HepG2 (cell line): ENCODE results near the gene TMEM182. TPM values are rescaled to one million over a fixed set of nuclear protein-coding genes. Genes with fewer than 3 reads are reported as not detected.

ENCODE experiments used
- ARID5B ChIP-seq: IDR thresholded peaks from 2 replicates; pipeline ENCODE4 v1.4.0; 2020; ENCODE audit warnings: mild to moderate bottlenecking, missing genetic modification reagents
- BRF2 ChIP-seq: sonication (generic); formaldehyde crosslinking; IDR thresholded peaks from 2 replicates; pipeline ENCODE4 v1.8.1; 2022; ENCODE audit warnings: mild to moderate bottlenecking, missing genetic modification reagents
- CCDC6 ChIP-seq: sonication (generic); formaldehyde crosslinking; IDR thresholded peaks from 2 replicates; pipeline ENCODE4 v1.8.1; 2022; ENCODE audit warnings: mild to moderate bottlenecking, missing genetic modification reagents, moderate library complexity
- CEBPB ChIP-seq: IDR thresholded peaks from 2 replicates; pipeline ENCODE4 v1.6.1; 2011; ENCODE audit warnings: low read depth, low read length, improper control_type of control experiment, borderline replicate concordance
- CENPBD1 ChIP-seq: sonication (generic); formaldehyde crosslinking; IDR thresholded peaks from 2 replicates; pipeline ENCODE4 v1.8.0; 2022; ENCODE audit warnings: missing genetic modification reagents, low read depth, mild to moderate bottlenecking, borderline replicate concordance
- CENPT ChIP-seq: sonication (generic); formaldehyde crosslinking; IDR thresholded peaks from 2 replicates; pipeline ENCODE4 v1.8.0; 2022; ENCODE audit warnings: low read depth, mild to moderate bottlenecking, moderate library complexity, missing genetic modification reagents
- CSRNP2 ChIP-seq: sonication (generic); formaldehyde crosslinking; conservative IDR thresholded peaks from 2 replicates; pipeline ENCODE4 v1.8.0; 2022; ENCODE audit warnings: low read depth, missing genetic modification reagents
- GATAD2A ChIP-seq: IDR thresholded peaks from 2 replicates; pipeline ENCODE4 v1.6.1; 2016
- MAX ChIP-seq: IDR thresholded peaks from 2 replicates; pipeline ENCODE4 v1.6.1; 2012; ENCODE audit warnings: inconsistent platforms
- NCOA1 ChIP-seq: sonication (generic); formaldehyde crosslinking; IDR thresholded peaks from 2 replicates; pipeline ENCODE4 v1.9.0; 2021; ENCODE audit warnings: missing genetic modification reagents
- RAD21 ChIP-seq: fragments of 450-650 bp; formaldehyde crosslinking; IDR thresholded peaks from 2 replicates; pipeline ENCODE4 v1.5.0; 2020; ENCODE audit warnings: mild to moderate bottlenecking
- SNRNP70 ChIP-seq: fragments of 200-400 bp; formaldehyde crosslinking; IDR thresholded peaks from 2 replicates; pipeline ENCODE4 v1.6.1; 2017; ENCODE audit warnings: mild to moderate bottlenecking, low read depth, low read length, moderate library complexity
- U2AF1 ChIP-seq: fragments of 200-400 bp; formaldehyde crosslinking; optimal IDR thresholded peaks from 2 replicates; pipeline ENCODE3; 2017; ENCODE audit warnings: mild to moderate bottlenecking, low read depth, low read length
- ZBTB46 ChIP-seq: sonication (generic); formaldehyde crosslinking; IDR thresholded peaks from 2 replicates; pipeline ENCODE4 v1.4.0; 2020; ENCODE audit warnings: mild to moderate bottlenecking, missing genetic modification reagents, borderline replicate concordance
- ZHX1 ChIP-seq: sonication (generic); formaldehyde crosslinking; IDR thresholded peaks from 2 replicates; pipeline ENCODE4 v1.8.1; 2022; ENCODE audit warnings: low read depth, mild to moderate bottlenecking, missing genetic modification reagents
- ZNF605 ChIP-seq: sonication (generic); formaldehyde crosslinking; IDR thresholded peaks from 2 replicates; pipeline ENCODE4 v1.8.0; 2022; ENCODE audit warnings: mild to moderate bottlenecking, missing genetic modification reagents
- ZNF850 ChIP-seq: sonication (generic); formaldehyde crosslinking; conservative IDR thresholded peaks from 2 replicates; pipeline ENCODE4 v1.9.0; 2021; ENCODE audit warnings: mild to moderate bottlenecking, missing genetic modification reagents
- ZSCAN20 ChIP-seq: sonication (generic); formaldehyde crosslinking; IDR thresholded peaks from 2 replicates; pipeline ENCODE4 v1.4.0; 2020; ENCODE audit warnings: missing genetic modification reagents, mild to moderate bottlenecking, borderline replicate concordance
- polyA plus RNA-seq, 8 experiments: library from polyadenylated mRNA; depleted of rRNA in 3 of 8; stranded (reverse) in 7 of 8; unstranded in 1 of 8; fragments of >200 nt; fragmentation: Illumina TruSeq in 4 of 8; extraction: Trizol in 4 of 8; gene quantifications; 2 replicates each; pipeline versions ENCODE4 v1.2.1 to v1.2.3, GENCODE V29; 2011 to 2016; ENCODE audit warnings: low read depth in 4 of 8, missing spikeins in 1 of 8, mixed read lengths in 1 of 8; ENCODE audit not compliant: insufficient read depth in 1 of 8
- total RNA-seq, 5 experiments: library from RNA; depleted of rRNA; stranded (reverse); fragments of >200 nt; fragmentation: Illumina TruSeq; extraction: Trizol; gene quantifications; 2 replicates each; pipeline ENCODE4 v1.2.3, GENCODE V29; 2016; ENCODE audit warnings: low read depth in 1 of 5

Gene TMEM182
- total and polyA plus RNA-seq, 2 of the 13 experiments (the other 11 are each of a cell fraction or from before 2014, with no cell fraction given): 8.7 to 8.9 TPM

GRCh38 chr2:102724016-102724490 lies 37.8 kb upstream of the TMEM182 start (continued):
- TF ChIP-seq ZBTB46 (CRISPR knock-in tag): no peak
- TF ChIP-seq CCDC6 (CRISPR knock-in tag): peak; percentile 92
- TF ChIP-seq ZHX1 (CRISPR knock-in tag): peak; percentile 71; the same call in 1 of the 2 replicates
- TF ChIP-seq NCOA1: no peak
- TF ChIP-seq BRF2 (CRISPR knock-in tag): peak; percentile 80; the same call in 1 of the 2 replicates
- no peak for TF ChIP-seq CENPT (CRISPR knock-in tag)
- TF ChIP-seq GATAD2A (CRISPR knock-in tag): peak; percentile 99
- no peak for TF ChIP-seq CENPBD1 (CRISPR knock-in tag)
- no peak for TF ChIP-seq SNRNP70
- peak; percentile 39 for TF ChIP-seq RAD21 (CRISPR knock-in tag)
- no peak for TF ChIP-seq ZNF850 (CRISPR knock-in tag)
- no peak for TF ChIP-seq CEBPB
- TF ChIP-seq ZNF605 (CRISPR knock-in tag): no peak
- TF ChIP-seq U2AF1: no peak
- no peak; the same call in 1 of the 2 replicates for TF ChIP-seq MAX
- TF ChIP-seq CSRNP2 (CRISPR knock-in tag): no peak
- 0 out of 2 replicates have a peak, but pooled peaks have one; percentile 70 for TF ChIP-seq ZSCAN20
- peak; percentile 97 for TF ChIP-seq ARID5B (CRISPR knock-in tag)
